ENCODE data around the gene NEK4.
"Not testable (repeated sequence)": the region's sequence is repeated elsewhere in the genome, so short reads cannot be mapped to it uniquely, and the experiment has no call there.

Gene NEK4

GRCh38 chr3:52779837-52780585 lies 9.3 kb upstream of the NEK4 start:
- DNase-seq (ENCODE audit: low read depth in 1 of 2, low spot score in 1 of 2): no peak

DNA sequence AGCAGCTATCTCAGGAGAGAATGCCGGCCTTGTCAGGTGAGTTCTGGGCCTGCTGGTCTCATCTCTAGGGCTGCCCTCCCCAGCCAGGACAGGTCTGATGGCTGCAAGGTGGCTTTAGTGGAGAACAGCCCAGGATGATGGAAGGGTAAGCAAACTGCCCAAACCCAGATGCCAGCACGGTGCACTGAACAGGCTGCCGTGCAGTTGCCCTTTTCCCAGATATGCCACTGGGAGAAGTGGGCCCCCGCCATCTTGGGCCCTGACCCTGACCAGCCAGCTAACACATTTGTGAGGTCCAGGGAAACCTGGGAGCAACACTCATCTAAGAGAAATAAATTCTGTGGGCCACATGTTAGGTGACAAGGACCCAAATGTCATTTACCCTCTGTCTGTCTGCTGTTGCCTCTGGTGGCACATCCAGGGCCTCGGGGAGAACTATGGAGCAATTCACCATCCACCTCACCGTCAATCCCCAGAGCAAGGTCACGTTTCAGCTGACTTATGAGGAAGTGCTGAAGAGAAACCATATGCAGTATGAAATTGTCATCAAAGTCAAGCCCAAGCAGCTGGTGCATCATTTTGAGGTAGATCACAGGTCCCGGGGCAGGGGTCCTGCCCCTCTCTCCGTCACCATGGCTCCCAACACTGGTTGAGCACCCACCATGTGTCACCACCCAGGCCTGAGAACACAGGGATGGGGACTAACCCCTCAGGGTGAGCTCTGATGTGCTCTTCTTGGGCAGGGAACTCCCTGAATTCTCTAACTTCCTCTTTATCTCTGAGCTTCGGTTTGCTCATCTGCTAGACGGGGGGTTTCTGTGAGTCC lies 8.5 kb upstream of the NEK4 start:
- no peak for DNase-seq (ENCODE audit: low read depth in 1 of 2, low spot score in 1 of 2)

DNA sequence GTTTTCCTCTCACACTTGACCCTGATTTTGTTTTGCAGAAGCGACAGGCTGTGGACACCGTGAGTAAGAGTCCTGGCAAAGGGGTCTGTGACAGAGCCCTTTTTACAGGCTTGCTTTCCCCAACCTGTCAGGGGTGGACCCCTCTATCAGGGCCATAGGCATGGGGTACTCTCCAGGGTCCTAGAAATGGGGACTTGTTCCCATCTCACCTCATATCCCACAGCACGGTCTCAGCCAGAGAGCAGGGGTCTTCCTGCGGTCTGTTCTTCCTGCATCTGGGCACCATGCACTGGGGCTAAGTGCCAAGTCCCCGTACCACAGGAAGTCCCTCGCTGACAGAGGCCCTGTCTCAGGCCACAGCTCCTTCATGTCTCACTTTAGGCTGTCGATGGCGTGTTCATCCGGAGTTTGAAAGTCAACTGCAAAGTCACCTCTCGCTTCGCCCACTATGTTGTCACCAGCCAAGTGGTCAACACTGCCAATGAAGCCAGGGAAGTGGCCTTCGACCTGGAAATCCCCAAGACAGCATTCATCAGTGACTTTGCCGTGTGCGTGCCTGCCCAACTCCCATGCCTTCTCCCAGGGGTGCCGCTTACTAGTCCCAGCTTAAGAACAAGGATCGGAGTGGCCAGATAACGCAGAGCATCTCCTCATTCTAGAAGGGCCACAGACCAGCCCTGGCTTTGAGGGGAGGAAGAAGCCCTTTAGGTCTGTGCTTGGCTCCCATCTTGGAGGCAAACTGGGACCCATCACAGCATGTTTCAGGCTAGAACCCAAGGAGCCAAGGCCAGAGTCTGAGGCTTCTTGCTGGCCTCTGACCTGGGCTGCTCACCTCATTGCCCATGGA lies 7.4 kb upstream of the NEK4 start:
- DNase-seq (ENCODE audit: low read depth in 1 of 2, low spot score in 1 of 2): no peak

GRCh38 chr3:52777127-52777958 lies 6.6 kb upstream of the NEK4 start, which contains the start of gene ITIH1:
Gene ITIH1 (plus strand): TSS chr3:52777599. CDS start chr3:52777616, 17 bp downstream.
- DNase-seq (ENCODE audit: low read depth in 1 of 2, low spot score in 1 of 2): no peak

DNA sequence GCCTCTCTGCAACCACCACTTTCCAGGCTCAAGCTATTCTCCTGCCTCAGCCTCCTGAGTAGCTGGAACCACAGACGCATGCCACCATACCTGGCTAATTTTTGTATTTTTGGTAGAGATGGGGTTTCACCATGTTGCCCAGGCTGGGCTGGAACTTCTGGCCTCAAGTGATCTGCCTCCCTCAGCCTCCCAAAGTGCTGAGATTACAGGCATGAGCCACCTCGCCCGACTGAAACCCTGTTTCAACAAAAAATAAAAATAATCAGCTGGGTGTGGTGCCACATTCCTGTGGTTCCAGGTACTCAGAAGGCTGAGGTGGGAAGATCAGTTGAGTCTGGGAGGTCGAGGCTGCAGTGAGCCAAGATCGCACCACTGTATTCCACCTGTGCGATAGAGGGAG lies 5.7 kb upstream of the NEK4 start:
- not testable (repeated sequence) for DNase-seq (ENCODE audit: low read depth in 1 of 2, low spot score in 1 of 2)

DNA sequence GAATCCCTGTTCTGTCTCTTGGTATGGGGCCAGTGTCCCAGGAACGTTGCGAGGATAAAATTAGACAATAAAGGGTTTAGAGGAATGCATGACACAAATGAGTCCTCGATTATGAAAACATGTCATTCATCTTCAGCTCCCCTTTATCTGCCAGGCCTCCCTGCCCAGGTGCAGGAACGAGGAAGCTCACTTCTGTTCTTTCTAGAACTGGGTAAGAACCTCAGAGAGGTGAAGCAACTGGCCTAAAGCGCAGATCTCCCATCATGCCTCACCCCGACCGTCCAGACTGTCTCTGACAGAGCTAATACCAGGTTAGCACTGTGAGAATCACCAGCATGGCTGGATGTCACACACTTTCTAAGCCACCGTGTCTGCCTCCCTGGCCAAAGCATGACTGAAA lies 5.1 kb upstream of the NEK4 start:
- DNase-seq (ENCODE audit: low read depth in 1 of 2, low spot score in 1 of 2): no peak

GRCh38 chr3:52774901-52775864 lies 4.4 kb upstream of the NEK4 start:
- DNase-seq (ENCODE audit: low read depth in 1 of 2, low spot score in 1 of 2): no peak

GRCh38 chr3:52774066-52774713 lies 3.5 kb upstream of the NEK4 start:
- no peak for DNase-seq (ENCODE audit: low read depth in 1 of 2, low spot score in 1 of 2)

GRCh38 chr3:52773361-52774065 lies 2.8 kb upstream of the NEK4 start:
- no peak for DNase-seq (ENCODE audit: low read depth in 1 of 2, low spot score in 1 of 2)

DNA sequence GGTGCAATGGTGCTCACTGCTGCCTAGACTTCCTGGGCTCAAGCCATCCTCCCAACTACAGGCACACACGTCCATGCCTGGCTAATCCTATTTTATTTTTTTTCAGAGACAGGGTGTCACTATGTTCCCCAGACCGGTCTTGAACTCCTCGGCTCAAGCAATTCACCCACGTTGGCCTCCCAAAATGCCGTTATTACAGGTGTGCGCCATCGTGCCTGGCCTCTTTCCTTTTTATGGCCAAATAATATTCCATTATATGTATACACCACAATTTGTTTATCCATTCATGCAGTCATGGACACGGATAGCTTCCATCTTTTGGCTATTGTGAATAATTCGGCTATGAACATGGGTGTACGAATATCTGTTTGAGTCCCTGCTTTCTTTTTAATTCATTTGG lies 962 bp upstream of the NEK4 start:
- no peak for DNase-seq (ENCODE audit: low read depth in 1 of 2, low spot score in 1 of 2)

GRCh38 chr3:52771334-52771681 lies 568 bp upstream of the NEK4 start:
- DNase-seq (ENCODE audit: low read depth in 1 of 2, low spot score in 1 of 2): no peak

- no peak for DNase-seq (ENCODE audit: low read depth in 1 of 2, low spot score in 1 of 2)
Observed at GRCh38 chr3:52769786-52770455, 819 bp downstream of the NEK4 start.

- DNase-seq (ENCODE audit: low read depth in 1 of 2, low spot score in 1 of 2): no peak
Observed at GRCh38 chr3:52763466-52763865, 7.3 kb downstream of the NEK4 start.

GRCh38 chr3:52756141-52756540 lies 14.6 kb downstream of the NEK4 start:
- DNase-seq (ENCODE audit: low read depth in 1 of 2, low spot score in 1 of 2): no peak

GRCh38 chr3:52754373-52754772 lies 16.4 kb downstream of the NEK4 start:
- DNase-seq (ENCODE audit: low read depth in 1 of 2, low spot score in 1 of 2): no peak

GRCh38 chr3:52752045-52752660 lies 18.6 kb downstream of the NEK4 start:
- DNase-seq (ENCODE audit: low read depth in 1 of 2, low spot score in 1 of 2): no peak

- no peak for DNase-seq (ENCODE audit: low read depth in 1 of 2, low spot score in 1 of 2)
Observed at GRCh38 chr3:52743721-52744120, 27.0 kb downstream of the NEK4 start.

Data from activated T-helper 1 cell treated with anti-CD3 and anti-CD28 coated beads, Interleukin-2, amount 50 U/mL, for 16 hours (primary cell).